KBM-7 (cell line): ENCODE results near the gene CEP164.
"Not testable (repeated sequence)": the region's sequence is repeated elsewhere in the genome, so short reads cannot be mapped to it uniquely, and the experiment has no call there.

Experiments
- DNase-seq: peaks from one replicate; pipeline ENCODE4 v3.0.0-alpha.2; 2015
- in situ Hi-C: fragments of 300-500 bp; cut with MboI; formaldehyde crosslinking; loops from 2 replicates; pipeline ENCODE4 v1.14.3; 2020; ENCODE audit warnings: low sequenced_read_pairs, low pct_unique_long_range_greater_than_20kb, mixed read lengths

The CEP164 gene

DNA sequence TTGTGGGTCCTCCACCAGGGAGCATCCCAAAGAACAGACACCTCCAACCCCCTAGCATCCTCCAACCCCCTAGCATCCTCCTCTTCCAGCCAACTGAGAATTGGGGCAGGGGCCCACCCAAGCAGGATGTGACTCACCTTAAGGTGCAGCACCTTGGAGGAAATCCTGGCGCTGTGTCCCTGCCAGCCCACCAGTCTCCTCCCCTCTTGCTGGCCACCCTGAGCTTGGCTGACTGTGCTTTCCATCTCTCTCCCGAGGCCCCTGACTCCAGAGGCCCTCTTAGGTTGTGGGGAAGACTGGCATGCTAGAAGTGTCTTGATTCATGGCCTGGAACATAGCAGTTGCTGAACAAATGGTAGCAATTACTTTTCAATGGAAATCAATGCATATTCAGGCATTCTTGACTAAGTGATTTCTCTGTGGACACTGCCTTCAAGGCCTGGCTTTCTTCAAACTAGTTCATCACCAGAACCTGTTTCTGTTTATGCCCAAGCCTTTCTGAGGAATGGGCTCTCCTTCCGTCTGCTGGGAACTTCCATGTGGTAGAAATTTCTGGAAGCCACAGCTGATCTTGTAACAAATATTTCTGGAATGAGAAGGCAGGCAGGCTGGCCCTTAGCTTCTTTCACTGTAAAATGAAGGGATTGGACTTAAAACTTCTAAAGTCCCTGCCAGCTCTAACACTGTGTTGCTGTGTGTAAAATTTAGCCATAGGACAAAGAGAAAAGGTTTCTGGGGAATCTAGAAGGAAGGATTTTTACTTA is 60.5 kb downstream of the CEP164 start:
- no peak for DNase-seq
- in situ Hi-C loops, result no loop called here

- DNase-seq, result no peak
- in situ Hi-C loops, result no loop called here
Observed at GRCh38 chr11:117390743-117391142, 63.1 kb downstream of the CEP164 start.

- DNase-seq, result no peak
- in situ Hi-C loops, result no loop called here
Observed at GRCh38 chr11:117391181-117391580, 63.5 kb downstream of the CEP164 start.

DNA sequence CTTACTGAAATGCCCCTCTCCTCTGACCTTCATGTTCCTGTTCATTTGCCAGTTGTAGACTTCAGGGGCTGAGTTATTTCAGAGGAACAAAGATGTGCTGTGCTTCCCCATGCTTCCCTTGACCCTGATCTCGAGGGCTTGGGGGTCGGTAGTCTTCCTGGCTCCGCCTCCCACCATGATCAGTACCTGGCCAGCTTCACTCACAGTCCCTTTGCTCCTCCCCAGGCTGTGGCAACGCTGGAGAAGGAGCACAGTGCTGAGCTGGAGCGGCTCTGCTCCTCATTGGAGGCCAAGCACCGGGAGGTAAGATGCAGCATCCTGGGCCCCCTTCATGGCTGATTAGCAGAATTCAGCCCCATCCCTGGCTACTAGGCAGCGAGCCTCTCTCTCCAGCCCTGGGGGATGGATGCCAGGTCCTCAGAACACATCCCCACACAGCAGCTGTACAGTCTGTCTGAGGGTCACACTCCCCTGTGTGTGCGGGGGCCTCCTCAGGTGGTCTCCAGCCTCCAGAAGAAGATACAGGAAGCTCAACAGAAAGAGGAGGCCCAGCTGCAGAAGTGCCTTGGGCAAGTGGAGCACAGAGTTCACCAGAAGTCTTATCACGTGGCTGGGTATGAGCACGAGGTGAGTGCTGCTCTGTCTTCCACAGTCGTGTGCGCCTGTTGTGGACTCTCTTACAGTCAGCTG is 64.5 kb downstream of the CEP164 start:
- DNase-seq, result no peak
- in situ Hi-C loops, result no loop called here

DNA sequence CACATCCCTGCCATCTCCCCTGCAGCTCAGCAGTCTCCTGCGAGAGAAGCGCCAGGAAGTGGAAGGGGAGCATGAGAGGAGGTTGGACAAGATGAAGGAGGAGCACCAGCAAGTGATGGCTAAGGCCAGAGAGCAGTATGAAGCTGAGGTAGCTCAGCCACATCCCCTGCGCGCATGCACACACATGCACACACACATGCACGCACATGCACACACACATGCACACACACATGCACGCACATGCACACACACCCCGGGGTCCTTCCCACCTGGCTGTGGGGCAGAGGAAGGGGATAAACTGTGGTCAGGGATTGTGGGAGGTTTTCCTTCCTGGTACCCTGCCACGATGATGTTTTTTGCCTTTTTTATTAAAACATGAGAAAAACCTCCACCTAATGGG is 65.3 kb downstream of the CEP164 start:
- DNase-seq, result no peak
- in situ Hi-C loops, result no loop called here

DNA sequence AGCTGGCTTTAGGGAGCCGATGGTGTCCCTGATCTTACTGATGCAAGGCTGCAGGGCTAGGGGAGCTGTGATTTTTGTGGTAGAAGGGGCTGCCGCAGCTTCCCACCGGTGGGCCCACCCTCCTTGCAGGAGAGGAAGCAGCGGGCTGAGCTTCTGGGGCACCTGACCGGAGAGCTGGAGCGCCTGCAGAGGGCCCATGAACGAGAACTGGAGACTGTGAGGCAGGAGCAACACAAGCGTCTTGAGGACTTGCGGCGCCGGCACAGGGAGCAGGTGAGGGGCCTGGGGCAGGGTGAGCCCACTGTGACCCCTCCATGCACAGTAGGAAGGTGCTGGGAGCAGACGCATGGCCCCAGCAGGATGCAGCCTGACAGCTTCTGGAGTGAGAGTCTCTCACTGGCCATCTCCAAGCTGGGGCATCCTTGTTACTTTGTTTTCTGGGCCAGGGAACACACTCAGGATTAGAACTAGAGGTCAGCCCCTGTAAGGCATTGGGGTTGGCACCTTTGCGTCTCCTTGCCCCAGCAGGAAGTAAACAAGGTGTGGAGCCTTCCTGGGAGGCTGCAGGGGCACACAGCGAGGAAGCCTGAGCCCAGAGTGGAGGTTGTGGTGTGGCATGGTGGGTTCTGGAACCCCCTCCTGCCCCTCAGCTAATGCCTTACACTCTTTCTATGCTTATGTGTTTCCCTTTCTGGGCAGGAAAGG is 66.7 kb downstream of the CEP164 start:
- no peak for DNase-seq
- in situ Hi-C loops, result no loop called here

GRCh38 chr11:117395476-117395875 is 67.8 kb downstream of the CEP164 start:
- no peak for DNase-seq
- in situ Hi-C loops, result no loop called here

GRCh38 chr11:117396970-117397369 is 69.3 kb downstream of the CEP164 start:
- in situ Hi-C loops, result no loop called here
- DNase-seq, result no peak

DNA sequence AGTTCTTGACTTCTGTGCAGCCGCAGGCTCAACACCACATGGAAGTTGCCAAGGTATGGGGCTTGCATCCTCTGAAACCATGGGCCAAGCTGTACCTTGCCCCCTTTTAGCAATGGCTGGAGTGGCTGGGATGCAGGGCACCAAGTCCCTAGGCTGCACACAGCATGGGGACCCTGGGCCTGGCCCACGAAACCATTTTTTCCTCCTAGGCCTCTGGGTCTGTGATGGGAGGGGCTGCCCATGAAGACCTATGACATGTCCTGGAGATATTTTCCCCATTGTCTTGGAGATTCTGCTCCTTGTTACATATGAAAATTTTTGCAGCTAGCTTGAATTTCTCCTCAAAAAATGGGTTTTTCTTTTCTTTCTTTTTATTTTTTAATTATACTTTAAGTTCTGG is 71.0 kb downstream of the CEP164 start:
- DNase-seq, in situ Hi-C loops: not testable (repeated sequence)

GRCh38 chr11:117399100-117399840 is 71.6 kb downstream of the CEP164 start:
- DNase-seq, in situ Hi-C loops: not testable (repeated sequence)

- DNase-seq, in situ Hi-C loops: not testable (repeated sequence)
Observed at GRCh38 chr11:117405898-117406297, 78.2 kb downstream of the CEP164 start.

DNA sequence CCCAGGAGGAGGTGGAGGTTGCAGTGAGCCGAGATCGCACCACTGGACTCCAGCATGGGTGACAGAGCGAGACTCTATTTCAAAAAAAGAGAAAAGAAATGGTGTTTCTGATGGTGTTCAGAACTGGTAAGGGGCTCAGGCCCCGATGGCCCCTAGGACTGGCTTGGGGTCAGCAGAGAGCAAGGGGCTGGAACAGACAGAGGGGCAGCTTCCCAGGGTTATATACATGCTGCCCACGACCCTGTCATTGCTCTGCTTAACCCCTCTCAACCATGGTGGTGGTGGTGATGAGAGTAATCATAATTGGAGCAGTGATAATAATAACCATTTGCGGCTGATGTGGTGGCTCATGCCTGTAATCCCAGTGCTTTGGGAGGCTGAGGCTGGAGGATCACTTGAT is 79.4 kb downstream of the CEP164 start:
- in situ Hi-C loops, result no loop called here
- DNase-seq, result no peak

- no peak for DNase-seq
- in situ Hi-C loops, result no loop called here
Observed at GRCh38 chr11:117408356-117408755, 80.7 kb downstream of the CEP164 start.

GRCh38 chr11:117409511-117409910 is 81.9 kb downstream of the CEP164 start:
- in situ Hi-C loops, result no loop called here
- no peak for DNase-seq

- no peak for DNase-seq
- in situ Hi-C loops, result no loop called here
Observed at GRCh38 chr11:117410238-117410637, 82.6 kb downstream of the CEP164 start.

DNA sequence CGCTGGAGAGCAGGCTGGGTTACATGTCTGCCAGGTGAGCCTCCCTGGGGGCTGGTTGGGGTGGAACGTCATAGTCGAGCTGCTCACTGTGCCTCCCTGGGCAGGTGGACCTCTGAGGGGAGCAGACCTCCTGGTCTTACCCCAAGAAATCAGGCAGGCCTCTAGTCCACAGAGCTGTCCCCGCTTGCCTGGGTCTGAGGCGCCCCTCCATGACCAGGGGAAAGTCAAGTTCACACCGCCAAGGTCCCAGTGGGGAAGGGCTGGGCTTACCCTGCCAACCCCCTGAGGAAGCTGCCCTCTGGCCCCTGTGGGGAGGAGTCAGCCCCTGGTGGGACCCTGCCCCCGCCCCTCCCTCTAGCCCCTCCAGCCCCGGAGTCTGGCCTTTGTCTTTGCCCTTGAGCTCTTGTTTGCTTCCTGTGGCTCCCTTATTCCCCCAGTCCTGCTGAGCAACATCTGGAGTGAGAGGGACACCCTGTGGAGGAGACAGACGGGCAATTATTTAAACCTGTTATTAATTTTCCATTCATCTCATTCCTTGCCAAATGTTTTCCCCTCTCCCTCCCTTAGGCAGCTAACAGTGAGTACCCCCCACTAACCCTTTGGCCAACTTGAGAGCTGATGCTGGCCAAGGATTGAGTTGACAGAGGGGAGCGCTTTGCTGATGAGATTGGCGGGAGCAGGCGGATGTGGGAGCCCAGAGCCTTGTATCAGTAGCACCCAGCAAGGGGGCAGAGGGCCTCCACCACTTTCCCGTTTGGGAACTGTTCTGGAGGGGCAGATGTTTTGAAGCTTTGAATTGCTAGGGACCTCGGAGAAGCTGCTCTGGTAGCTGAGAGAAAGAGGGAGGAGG is 83.4 kb downstream of the CEP164 start:
- in situ Hi-C loops, result no loop called here
- no peak for DNase-seq

- no peak for DNase-seq
- in situ Hi-C loops, result no loop called here
Observed at GRCh38 chr11:117411736-117412135, 84.1 kb downstream of the CEP164 start.

- no peak for DNase-seq
- in situ Hi-C loops, result no loop called here
Observed at GRCh38 chr11:117412176-117412575, 84.5 kb downstream of the CEP164 start.
